Endometrial microvascular endothelial cells (primary cell): Measurements from ENCODE around the gene TMEM178A. TPM values are rescaled to one million over a fixed set of nuclear protein-coding genes. Genes with fewer than 3 reads are reported as not detected.

ENCODE experiments used
- in situ Hi-C: cut with HindIII; loops from 2 replicates; pipeline ENCODE4 v1.10.0; 2017; ENCODE audit warnings: low sequenced_read_pairs, low pct_unique_long_range_greater_than_20kb; ENCODE audit errors: inconsistent ontology term
- total RNA-seq: library from RNA; depleted of rRNA; stranded (reverse); fragments of >200 nt; gene quantifications from one replicate; pipeline ENCODE4 v1.2.3, GENCODE V29; 2015; ENCODE audit errors: inconsistent ontology term

The TMEM178A gene
- total RNA-seq, 1 donor from 2014 or later: not detected

- in situ Hi-C loops: no loop called here
Observed at GRCh38 chr2:39667886-39668276, 2.2 kb downstream of the TMEM178A start.

GRCh38 chr2:39668576-39669080 is 2.9 kb downstream of the TMEM178A start:
- in situ Hi-C loops: no loop called here

GRCh38 chr2:39671604-39672003 is 5.9 kb downstream of the TMEM178A start:
- in situ Hi-C loops: no loop called here

GRCh38 chr2:39673018-39673417 is 7.3 kb downstream of the TMEM178A start:
- in situ Hi-C loops: no loop called here

- in situ Hi-C loops: no loop called here
Observed at GRCh38 chr2:39676342-39676741, 10.6 kb downstream of the TMEM178A start.

- in situ Hi-C loops: no loop called here
Observed at GRCh38 chr2:39678170-39678569, 12.5 kb downstream of the TMEM178A start.

- in situ Hi-C loops: no loop called here
Observed at GRCh38 chr2:39679805-39680204, 14.1 kb downstream of the TMEM178A start.

- in situ Hi-C loops: no loop called here
Observed at GRCh38 chr2:39682066-39682692, 16.5 kb downstream of the TMEM178A start.

GRCh38 chr2:39683022-39683699 is 17.4 kb downstream of the TMEM178A start:
- in situ Hi-C loops: no loop called here

GRCh38 chr2:39684464-39684863 is 18.7 kb downstream of the TMEM178A start:
- in situ Hi-C loops: no loop called here

GRCh38 chr2:39685126-39685525 is 19.4 kb downstream of the TMEM178A start:
- in situ Hi-C loops: no loop called here

- in situ Hi-C loops: no loop called here
Observed at GRCh38 chr2:39686456-39686855, 20.7 kb downstream of the TMEM178A start.

- in situ Hi-C loops: no loop called here
Observed at GRCh38 chr2:39688181-39688580, 22.5 kb downstream of the TMEM178A start.

GRCh38 chr2:39689272-39689841 is 23.6 kb downstream of the TMEM178A start:
- in situ Hi-C loops: no loop called here

GRCh38 chr2:39689876-39690275 is 24.2 kb downstream of the TMEM178A start:
- in situ Hi-C loops: no loop called here

- in situ Hi-C loops: no loop called here
Observed at GRCh38 chr2:39693245-39693644, 27.5 kb downstream of the TMEM178A start.

- in situ Hi-C loops: no loop called here
Observed at GRCh38 chr2:39696101-39696553, 30.4 kb downstream of the TMEM178A start.

- in situ Hi-C loops: no loop called here
Observed at GRCh38 chr2:39696838-39697237, 31.1 kb downstream of the TMEM178A start.

- in situ Hi-C loops: no loop called here
Observed at GRCh38 chr2:39697454-39697853, 31.7 kb downstream of the TMEM178A start.

- in situ Hi-C loops: loop anchor here (25.0 kb wide), 1 partner anchor 189 kb away; no protein-coding TSS in a partner anchor
Observed at GRCh38 chr2:39701137-39701536, 35.4 kb downstream of the TMEM178A start.
